Body of pancreas (tissue), 4 donors: ENCODE measurements around the gene SART3. TPM values are rescaled to one million over a fixed set of nuclear protein-coding genes. Genes with fewer than 3 reads are reported as not detected.
A peak's percentile ranks its signal among the peaks of the same experiment; 100 is the strongest.

Experiments
- ATAC-seq: fragments of 150-250 bp; one replicate; pipeline ENCODE4 v1.9.1; 2016
- DNase-seq, 4 donors: peaks; one replicate each; pipeline ENCODE4 v3.0.0-alpha.2; 2019
- H3K27ac ChIP-seq, 4 donors: fragments of 200-600 bp; sonication (generic); 1 replicate in 3 of 4; 2 replicates in 1 of 4; pipeline versions ENCODE4 v1.5.1 to v1.6.1; 2016 to 2019; ENCODE audit warnings: mild to moderate bottlenecking in 1 of 4, mixed read lengths in 1 of 4, moderate library complexity in 1 of 4
- H3K27me3 ChIP-seq, 2 donors: fragments of 200-600 bp; sonication (generic); one replicate each; pipeline ENCODE4 v1.6.0; 2016; ENCODE audit warnings: mild to moderate bottlenecking in 1 of 2
- H3K36me3 ChIP-seq, 2 donors: fragments of 200-600 bp; sonication (generic); replicated peaks in 1 of 2; 2 replicates each; pipeline ENCODE4 v1.5.1; 2016; ENCODE audit warnings: low read depth in 2 of 2; ENCODE audit not compliant: insufficient read depth in 1 of 2
- H3K4me1 ChIP-seq: fragments of 200-600 bp; sonication (generic); one replicate; pipeline ENCODE4 v1.6.0; 2016
- H3K4me3 ChIP-seq, 2 donors: fragments of 200-600 bp; sonication (generic); 1 replicate in 1 of 2; 2 replicates in 1 of 2; pipeline ENCODE4 v1.5.1; 2016 to 2019
- H3K9me3 ChIP-seq, 3 donors: fragments of 200-600 bp; sonication (generic); 1 replicate in 2 of 3; 2 replicates in 1 of 3; pipeline ENCODE4 v1.5.1; 2016
- POLR2A ChIP-seq, 3 donors: fragments of 450-650 bp; IDR thresholded peaks; one replicate each; pipeline ENCODE4 v1.6.1; 2016; ENCODE audit warnings: antibody characterized with exemption in 3 of 3, mild to moderate bottlenecking in 2 of 3
- WGBS, 2 donors: methylation state at CpG; one replicate each; pipeline ENCODE4 v1.1.5; 2017; 5-methylcytosine and 5-hydroxymethylcytosine counted together
- intact Hi-C: fragments of 100-400 bp; cut with DNase I; formaldehyde crosslinking; loops from one replicate; pipeline ENCODE4 v1.15.1; 2023
- total RNA-seq, 2 donors: library from RNA; depleted of rRNA; stranded (reverse); fragments of >200 nt; gene quantifications; one replicate each; pipeline ENCODE4 v1.1.0, GENCODE V29; 2016
- TF ChIP-seq, protein P1 (sequence below), 7 experiments: fragments of 450-650 bp in 4 of 7; fragments of 200-600 bp in 3 of 7; sonication (generic) in 3 of 7; IDR thresholded peaks; one replicate each; pipeline ENCODE4 v1.5.1; 2016 to 2019; ENCODE audit warnings: antibody characterized with exemption in 7 of 7

The SART3 gene
- total RNA-seq, 2 donors from 2014 or later: 20.2 to 38.6 TPM

DNA sequence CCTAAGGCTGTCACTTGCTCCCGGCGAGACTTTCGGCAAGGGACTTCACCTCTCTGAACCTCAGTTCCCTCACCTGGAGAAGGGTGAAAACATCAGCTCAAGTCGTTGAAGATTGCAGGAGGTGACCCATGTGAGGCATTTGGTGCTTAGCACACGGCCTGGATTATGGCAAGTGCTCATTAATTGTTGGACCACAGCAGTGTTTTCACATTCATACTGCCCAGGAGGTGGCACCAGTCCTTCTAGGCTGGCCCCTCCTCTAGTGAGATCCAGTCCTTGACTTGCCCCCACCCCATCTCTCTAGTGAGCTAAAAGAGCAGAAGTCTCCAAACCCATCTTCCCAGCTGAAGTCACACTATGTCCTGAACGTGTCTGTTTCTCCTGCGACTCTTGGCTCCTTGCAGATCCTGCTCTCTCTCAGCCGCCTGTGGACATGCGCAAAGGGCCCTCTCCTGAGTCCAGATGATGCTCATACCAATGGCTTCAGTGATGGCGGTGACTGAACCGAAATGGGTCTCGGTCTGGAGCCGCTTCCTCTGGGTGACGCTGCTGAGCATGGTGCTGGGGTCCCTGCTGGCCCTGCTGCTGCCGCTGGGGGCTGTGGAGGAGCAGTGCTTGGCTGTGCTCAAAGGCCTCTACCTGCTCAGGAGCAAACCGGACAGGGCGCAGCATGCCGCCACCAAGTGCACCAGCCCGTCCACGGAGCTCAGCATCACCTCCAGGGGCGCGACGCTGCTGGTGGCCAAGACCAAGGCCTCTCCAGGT lies 44.3 kb downstream of the SART3 start:
- 73 to 84% methylated on average over 5 to 23 of the region's 23 CpGs for WGBS, 2 donors
- TF ChIP-seq, protein P1, sequence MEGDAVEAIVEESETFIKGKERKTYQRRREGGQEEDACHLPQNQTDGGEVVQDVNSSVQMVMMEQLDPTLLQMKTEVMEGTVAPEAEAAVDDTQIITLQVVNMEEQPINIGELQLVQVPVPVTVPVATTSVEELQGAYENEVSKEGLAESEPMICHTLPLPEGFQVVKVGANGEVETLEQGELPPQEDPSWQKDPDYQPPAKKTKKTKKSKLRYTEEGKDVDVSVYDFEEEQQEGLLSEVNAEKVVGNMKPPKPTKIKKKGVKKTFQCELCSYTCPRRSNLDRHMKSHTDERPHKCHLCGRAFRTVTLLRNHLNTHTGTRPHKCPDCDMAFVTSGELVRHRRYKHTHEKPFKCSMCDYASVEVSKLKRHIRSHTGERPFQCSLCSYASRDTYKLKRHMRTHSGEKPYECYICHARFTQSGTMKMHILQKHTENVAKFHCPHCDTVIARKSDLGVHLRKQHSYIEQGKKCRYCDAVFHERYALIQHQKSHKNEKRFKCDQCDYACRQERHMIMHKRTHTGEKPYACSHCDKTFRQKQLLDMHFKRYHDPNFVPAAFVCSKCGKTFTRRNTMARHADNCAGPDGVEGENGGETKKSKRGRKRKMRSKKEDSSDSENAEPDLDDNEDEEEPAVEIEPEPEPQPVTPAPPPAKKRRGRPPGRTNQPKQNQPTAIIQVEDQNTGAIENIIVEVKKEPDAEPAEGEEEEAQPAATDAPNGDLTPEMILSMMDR (IDR thresholded peaks at IDR 0.05): no peak
- Histone ChIP-seq H3K27me3 (no peaks in the 10 kb centered on the region), H3K4me3 (no peak overlapping the region), H3K4me1 (peaks cover 31% of the 10 kb centered on the region), H3K36me3 (peaks cover 0 to 21% of the 10 kb centered on the region in 2 donors), H3K27ac (peak overlapping the region in 2 of 4 donors; percentile 78 to 86), H3K9me3 (no peaks in the 10 kb centered on the region)
- DNase-seq: no peak
- no peak for ATAC-seq
- intact Hi-C loops: loop anchor here (5.0 kb wide), 1 partner anchor 41 kb away; no protein-coding TSS in a partner anchor

DNA sequence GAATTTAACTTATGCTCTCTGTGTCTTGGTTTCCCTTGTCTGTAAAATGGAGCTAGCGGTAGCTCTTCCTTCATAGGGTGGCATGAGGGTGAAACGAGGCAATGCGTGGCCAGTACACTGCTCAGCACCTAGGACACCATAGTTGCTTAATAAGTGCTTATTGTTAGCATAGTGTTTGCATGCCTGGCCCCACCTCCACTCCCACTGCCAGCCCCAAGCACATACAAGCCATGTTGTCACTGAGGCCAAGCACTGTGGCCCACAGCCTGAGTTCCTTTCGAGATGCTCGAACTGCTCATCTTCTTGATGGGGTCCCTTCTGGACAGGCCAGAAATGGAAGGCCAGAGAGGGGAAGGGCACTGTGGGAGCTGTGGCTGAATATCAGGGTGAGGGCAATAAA lies 45.1 kb downstream of the SART3 start:
- DNase-seq (peak; percentile 34 to 46 (median 42)), ATAC-seq (no peak)
- no peaks in the 10 kb centered on the region for H3K9me3 ChIP-seq
- H3K36me3 ChIP-seq: peaks cover 0 to 13% of the 10 kb centered on the region in 2 donors
- H3K4me1 ChIP-seq: peaks cover 32% of the 10 kb centered on the region
- peak overlapping the region; percentile 46 to 86 (median 82) for H3K27ac ChIP-seq
- TF ChIP-seq, protein P1 (IDR thresholded peaks at IDR 0.05): no peak
- no peak for TF ChIP-seq POLR2A (IDR thresholded peaks at IDR 0.05)
- 10 to 29% methylated on average over 2 to 5 of the region's 5 CpGs for WGBS, 2 donors
- intact Hi-C loops: loop anchor here (5.0 kb wide), 1 partner anchor 41 kb away; no protein-coding TSS in a partner anchor
- H3K4me3 ChIP-seq: peak overlapping the region; percentile 74 to 87
- no peaks in the 10 kb centered on the region for H3K27me3 ChIP-seq

DNA sequence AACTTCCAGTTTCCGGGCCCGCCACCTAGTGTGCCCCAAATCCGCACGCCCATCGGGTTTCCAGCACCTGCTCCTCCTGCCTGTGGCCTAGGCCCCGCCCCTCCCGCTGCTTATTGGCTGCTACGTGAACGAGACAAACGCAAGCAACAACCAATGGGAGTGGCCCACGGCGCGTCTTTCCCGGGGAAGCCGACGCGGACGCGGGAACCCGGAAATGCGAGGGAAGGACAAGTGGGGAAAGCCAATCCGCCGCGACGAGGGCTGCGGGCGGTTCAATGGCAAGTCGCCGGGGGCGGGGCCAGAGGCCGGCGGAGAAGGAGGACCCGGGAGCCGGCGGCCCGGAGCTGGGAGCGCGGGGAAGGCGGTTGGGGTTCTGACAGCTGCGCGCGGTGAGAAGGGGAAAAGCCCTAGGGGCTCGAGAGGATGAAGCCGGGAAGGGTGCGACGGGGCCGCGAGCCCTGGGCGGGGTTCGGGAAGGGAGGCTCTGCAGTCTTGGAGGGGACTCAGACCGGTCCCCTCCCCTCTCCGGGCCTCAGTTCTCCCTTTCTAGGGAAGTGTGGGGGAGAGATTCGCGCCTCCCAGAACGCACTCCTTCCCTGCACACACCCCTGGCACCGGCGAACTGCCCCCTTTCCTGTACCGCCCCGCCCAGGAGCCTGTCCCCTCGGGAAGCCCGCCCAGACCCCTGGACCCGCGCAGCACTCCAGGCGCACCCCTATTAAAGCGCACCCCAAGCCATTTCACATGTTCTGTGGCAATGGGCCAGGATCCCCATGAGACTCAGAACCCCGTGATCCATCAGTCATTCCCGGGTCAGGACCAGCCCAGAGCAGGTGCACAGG lies 45.8 kb downstream of the SART3 start, which contains the start of gene FICD:
Gene FICD, plus strand, starts transcription at position 305 of the 842 bp plus-strand sequence. CDS start 1,696 bp downstream, outside the sequence.
- DNase-seq: peak; percentile 100
- Histone ChIP-seq H3K27ac (peak within 1 kb of the TSS; percentile 46 to 86 (median 82)), H3K27me3 (no peaks in the 10 kb centered on the region), H3K4me3 (peak within 1 kb of the TSS; percentile 74 to 87), H3K36me3 (peaks cover 0 to 9% of the 10 kb centered on the region in 2 donors), H3K4me1 (peaks cover 30% of the 10 kb centered on the region), H3K9me3 (no peaks in the 10 kb centered on the region)
- TF ChIP-seq POLR2A (IDR thresholded peaks at IDR 0.05): peak; percentile 60 to 82 (median 76)
- TF ChIP-seq, protein P1 (IDR thresholded peaks at IDR 0.05): no peak
- ATAC-seq: peak; percentile 99
- intact Hi-C loops: loop anchor here (5.0 kb wide), 1 partner anchor 42 kb away; no protein-coding TSS in a partner anchor
- 0% methylated on average over 28 to 67 of the region's 67 CpGs for WGBS, 2 donors

DNA sequence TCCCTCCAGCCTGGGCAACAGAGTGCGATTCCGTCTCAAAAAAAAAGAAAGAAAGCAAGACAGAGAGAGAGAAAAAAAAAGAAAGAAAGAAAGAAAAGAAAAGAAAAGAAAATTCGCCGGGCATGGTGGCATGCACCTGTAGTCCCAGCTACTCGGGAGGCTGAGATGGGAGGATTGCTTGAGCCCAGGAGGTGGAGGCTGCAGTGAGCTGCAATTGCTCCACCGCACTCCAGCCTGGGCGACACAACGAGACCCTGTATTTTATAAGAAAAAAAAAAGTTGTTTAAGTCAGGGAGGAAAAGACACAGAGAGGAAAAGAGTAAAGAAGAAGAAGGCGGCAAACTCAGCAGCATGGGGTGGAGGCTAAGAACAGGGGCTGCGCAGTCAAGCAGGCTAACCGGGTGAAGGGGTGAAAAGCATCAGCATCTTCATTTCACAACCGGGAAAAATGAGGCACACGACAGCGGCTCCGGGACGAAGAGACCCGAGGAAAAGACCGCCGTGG lies 46.5 kb downstream of the SART3 start:
- intact Hi-C loops: no loop called here
- Histone ChIP-seq H3K4me1 (peaks cover 24% of the 10 kb centered on the region), H3K27ac (peak overlapping the region in 1 of 4 donors; percentile 17), H3K36me3 (peaks cover 0 to 8% of the 10 kb centered on the region in 2 donors), H3K9me3 (no peaks in the 10 kb centered on the region), H3K4me3 (peak overlapping the region in 1 of 2 donors; percentile 74), H3K27me3 (no peaks in the 10 kb centered on the region)
- TF ChIP-seq, protein P1 (IDR thresholded peaks at IDR 0.05): peak in 1 of 7 experiments; percentile 6
- TF ChIP-seq POLR2A (IDR thresholded peaks at IDR 0.05): no peak
- DNase-seq: no peak
- WGBS, 2 donors: 21 to 32% methylated on average over 19 of the region's 19 CpGs
- peak; percentile 1 for ATAC-seq
